SU-DHL-6 (cell line): ENCODE measurements around the gene NKX2-8.

ENCODE experiments used
- EZH2phosphoT487 ChIP-seq: fragments of 200-600 bp; sonication (generic), shearing (Covaris generic); conservative IDR thresholded peaks from 2 replicates; pipeline ENCODE4 v1.6.1; 2018; ENCODE audit warnings: mild to moderate bottlenecking, antibody characterized with exemption, low read length, moderate library complexity, mixed read lengths
- TF ChIP-seq, protein P1 (sequence below): fragments of 200-600 bp; sonication (generic); IDR thresholded peaks from one replicate; pipeline ENCODE4 v1.5.1; 2017; ENCODE audit warnings: antibody characterized with exemption, mild to moderate bottlenecking, low read length, moderate library complexity; ENCODE audit not compliant: insufficient read depth, poor library complexity, severe bottlenecking

GRCh38 chr14:36570065-36570464 is 12.3 kb downstream of the NKX2-8 start:
- TF ChIP-seq, protein P1, sequence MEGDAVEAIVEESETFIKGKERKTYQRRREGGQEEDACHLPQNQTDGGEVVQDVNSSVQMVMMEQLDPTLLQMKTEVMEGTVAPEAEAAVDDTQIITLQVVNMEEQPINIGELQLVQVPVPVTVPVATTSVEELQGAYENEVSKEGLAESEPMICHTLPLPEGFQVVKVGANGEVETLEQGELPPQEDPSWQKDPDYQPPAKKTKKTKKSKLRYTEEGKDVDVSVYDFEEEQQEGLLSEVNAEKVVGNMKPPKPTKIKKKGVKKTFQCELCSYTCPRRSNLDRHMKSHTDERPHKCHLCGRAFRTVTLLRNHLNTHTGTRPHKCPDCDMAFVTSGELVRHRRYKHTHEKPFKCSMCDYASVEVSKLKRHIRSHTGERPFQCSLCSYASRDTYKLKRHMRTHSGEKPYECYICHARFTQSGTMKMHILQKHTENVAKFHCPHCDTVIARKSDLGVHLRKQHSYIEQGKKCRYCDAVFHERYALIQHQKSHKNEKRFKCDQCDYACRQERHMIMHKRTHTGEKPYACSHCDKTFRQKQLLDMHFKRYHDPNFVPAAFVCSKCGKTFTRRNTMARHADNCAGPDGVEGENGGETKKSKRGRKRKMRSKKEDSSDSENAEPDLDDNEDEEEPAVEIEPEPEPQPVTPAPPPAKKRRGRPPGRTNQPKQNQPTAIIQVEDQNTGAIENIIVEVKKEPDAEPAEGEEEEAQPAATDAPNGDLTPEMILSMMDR, result no peak
- no peak for TF ChIP-seq EZH2phosphoT487
